ENCODE data around the gene ITGA2. TPM values are rescaled to one million over a fixed set of nuclear protein-coding genes. Genes with fewer than 3 reads are reported as not detected.

Gene ITGA2
- total RNA-seq, 2 donors from 2014 or later: 18.3 to 19.7 TPM

- no peak overlapping the region for H3K27ac ChIP-seq
- H3K36me3 ChIP-seq: no peaks in the 10 kb centered on the region
- TF ChIP-seq, protein P1, sequence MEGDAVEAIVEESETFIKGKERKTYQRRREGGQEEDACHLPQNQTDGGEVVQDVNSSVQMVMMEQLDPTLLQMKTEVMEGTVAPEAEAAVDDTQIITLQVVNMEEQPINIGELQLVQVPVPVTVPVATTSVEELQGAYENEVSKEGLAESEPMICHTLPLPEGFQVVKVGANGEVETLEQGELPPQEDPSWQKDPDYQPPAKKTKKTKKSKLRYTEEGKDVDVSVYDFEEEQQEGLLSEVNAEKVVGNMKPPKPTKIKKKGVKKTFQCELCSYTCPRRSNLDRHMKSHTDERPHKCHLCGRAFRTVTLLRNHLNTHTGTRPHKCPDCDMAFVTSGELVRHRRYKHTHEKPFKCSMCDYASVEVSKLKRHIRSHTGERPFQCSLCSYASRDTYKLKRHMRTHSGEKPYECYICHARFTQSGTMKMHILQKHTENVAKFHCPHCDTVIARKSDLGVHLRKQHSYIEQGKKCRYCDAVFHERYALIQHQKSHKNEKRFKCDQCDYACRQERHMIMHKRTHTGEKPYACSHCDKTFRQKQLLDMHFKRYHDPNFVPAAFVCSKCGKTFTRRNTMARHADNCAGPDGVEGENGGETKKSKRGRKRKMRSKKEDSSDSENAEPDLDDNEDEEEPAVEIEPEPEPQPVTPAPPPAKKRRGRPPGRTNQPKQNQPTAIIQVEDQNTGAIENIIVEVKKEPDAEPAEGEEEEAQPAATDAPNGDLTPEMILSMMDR (IDR thresholded peaks at IDR 0.05): no peak
- H3K9ac ChIP-seq (ENCODE audit: low read depth in 2 of 2, low read length in 2 of 2): no peak overlapping the region
- H3K27me3 ChIP-seq: no peaks in the 10 kb centered on the region
- no peaks in the 10 kb centered on the region for H3K9me3 ChIP-seq
- no peak for DNase-seq
- intact Hi-C loops (cut with DNase I): loop anchor here (5.0 kb wide), 1 partner anchor 48 kb away; no protein-coding TSS in a partner anchor
- H3K4me3 ChIP-seq: no peak overlapping the region
- H3K4me1 ChIP-seq: no peaks in the 10 kb centered on the region
Measured at GRCh38 chr5:53039855-53040254, 50.7 kb downstream of the ITGA2 start.

- Histone ChIP-seq H3K9me3 (no peaks in the 10 kb centered on the region), H3K27me3 (no peaks in the 10 kb centered on the region), H3K4me1 (no peaks in the 10 kb centered on the region), H3K4me3 (no peak overlapping the region), H3K9ac (ENCODE audit: low read depth in 2 of 2, low read length in 2 of 2) (no peak overlapping the region), H3K27ac (no peak overlapping the region), H3K36me3 (no peaks in the 10 kb centered on the region)
- intact Hi-C loops (cut with DNase I): no loop called here
- TF ChIP-seq, protein P1 (IDR thresholded peaks at IDR 0.05): no peak
- DNase-seq: no peak
Measured at GRCh38 chr5:53041071-53041692, 52.0 kb downstream of the ITGA2 start.

GRCh38 chr5:53041740-53042139, 52.6 kb downstream of the ITGA2 start:
- intact Hi-C loops (cut with DNase I): no loop called here
- no peak for DNase-seq
- Histone ChIP-seq H3K4me1 (no peaks in the 10 kb centered on the region), H3K9me3 (no peaks in the 10 kb centered on the region), H3K9ac (ENCODE audit: low read depth in 2 of 2, low read length in 2 of 2) (no peak overlapping the region), H3K27ac (no peak overlapping the region), H3K4me3 (no peak overlapping the region), H3K27me3 (no peaks in the 10 kb centered on the region), H3K36me3 (no peaks in the 10 kb centered on the region)
- TF ChIP-seq, protein P1 (IDR thresholded peaks at IDR 0.05): no peak

DNA sequence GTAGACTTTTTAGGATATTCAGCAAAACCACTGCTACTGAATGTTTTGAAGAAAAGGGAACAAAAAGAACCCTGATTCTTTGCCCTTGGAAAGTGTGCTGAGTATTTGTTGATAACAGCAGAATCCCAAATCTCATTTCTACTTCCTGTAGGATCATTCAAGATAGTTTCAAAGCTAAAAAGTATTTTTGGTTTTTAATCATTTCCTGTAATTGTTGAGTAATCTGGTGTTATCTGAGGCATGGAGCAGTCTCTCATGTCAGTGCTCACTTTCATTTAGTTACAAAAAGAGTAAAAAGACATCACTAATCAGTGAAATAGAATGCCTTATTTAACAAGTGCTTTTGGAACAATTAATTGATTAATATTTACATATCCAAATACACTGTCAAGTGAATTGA, 56.1 kb downstream of the ITGA2 start:
- H3K4me3 ChIP-seq: no peak overlapping the region
- H3K27ac ChIP-seq: no peak overlapping the region
- intact Hi-C loops (cut with DNase I): no loop called here
- H3K4me1 ChIP-seq: no peaks in the 10 kb centered on the region
- H3K36me3 ChIP-seq: no peaks in the 10 kb centered on the region
- no peak overlapping the region for H3K9ac ChIP-seq (ENCODE audit: low read depth in 2 of 2, low read length in 2 of 2)
- H3K27me3 ChIP-seq: no peaks in the 10 kb centered on the region
- H3K9me3 ChIP-seq: no peaks in the 10 kb centered on the region
- DNase-seq: no peak
- TF ChIP-seq, protein P1 (IDR thresholded peaks at IDR 0.05): no peak

GRCh38 chr5:53048248-53048647, 59.1 kb downstream of the ITGA2 start:
- Histone ChIP-seq H3K9ac (ENCODE audit: low read depth in 2 of 2, low read length in 2 of 2) (no peak overlapping the region), H3K4me1 (no peaks in the 10 kb centered on the region), H3K9me3 (no peaks in the 10 kb centered on the region), H3K27ac (no peak overlapping the region), H3K36me3 (no peaks in the 10 kb centered on the region), H3K4me3 (no peak overlapping the region), H3K27me3 (no peaks in the 10 kb centered on the region)
- no peak for DNase-seq
- TF ChIP-seq, protein P1 (IDR thresholded peaks at IDR 0.05): no peak
- intact Hi-C loops (cut with DNase I): no loop called here

Data from colonic mucosa (tissue), 4 donors.